EH (cell line): ENCODE results near the gene CARD8.
"Not testable (repeated sequence)": the region's sequence is repeated elsewhere in the genome, so short reads cannot be mapped to it uniquely, and the experiment has no call there.

Experiments used
- DNase-seq: peaks from one replicate; pipeline ENCODE4 v3.0.0-alpha.2; 2015; ENCODE audit warnings: low read depth

The CARD8 gene

DNA sequence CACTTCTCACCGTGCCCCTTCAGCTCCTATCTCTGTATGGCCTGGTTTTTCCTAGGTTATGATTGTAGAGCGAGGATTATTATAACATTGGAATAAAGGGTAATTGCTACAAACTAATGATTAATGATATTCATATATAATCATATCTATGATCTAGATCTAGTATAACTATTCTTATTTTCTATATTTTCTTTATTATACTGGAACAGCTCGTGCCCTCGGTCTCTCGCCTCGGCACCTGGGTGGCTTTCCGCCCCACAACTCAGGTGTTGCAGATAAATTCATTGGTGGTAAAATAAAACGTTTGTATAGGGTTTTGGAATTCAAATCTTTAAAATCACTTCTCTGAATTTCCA, 4.6 kb upstream of the CARD8 start:
- DNase-seq = not testable (repeated sequence)

DNA sequence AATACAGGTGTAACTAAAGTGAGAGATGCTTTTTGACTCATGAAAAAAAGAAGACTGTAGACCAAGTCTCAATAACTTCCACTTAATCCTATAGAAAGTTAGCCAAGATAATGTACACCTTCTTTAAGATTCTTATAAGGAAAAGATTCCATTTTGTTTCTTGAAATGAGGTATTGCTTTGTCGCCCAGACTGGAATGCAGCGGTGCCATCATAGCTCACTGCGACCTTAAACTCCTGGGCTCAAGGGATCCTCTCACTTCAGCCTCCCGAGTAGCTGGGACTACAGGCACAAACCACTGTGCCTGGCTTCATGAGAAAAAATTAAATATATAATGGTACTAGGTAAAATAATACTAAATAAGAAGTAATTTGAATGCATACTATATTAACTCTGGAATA, 3.3 kb upstream of the CARD8 start:
- not testable (repeated sequence) for DNase-seq

DNA sequence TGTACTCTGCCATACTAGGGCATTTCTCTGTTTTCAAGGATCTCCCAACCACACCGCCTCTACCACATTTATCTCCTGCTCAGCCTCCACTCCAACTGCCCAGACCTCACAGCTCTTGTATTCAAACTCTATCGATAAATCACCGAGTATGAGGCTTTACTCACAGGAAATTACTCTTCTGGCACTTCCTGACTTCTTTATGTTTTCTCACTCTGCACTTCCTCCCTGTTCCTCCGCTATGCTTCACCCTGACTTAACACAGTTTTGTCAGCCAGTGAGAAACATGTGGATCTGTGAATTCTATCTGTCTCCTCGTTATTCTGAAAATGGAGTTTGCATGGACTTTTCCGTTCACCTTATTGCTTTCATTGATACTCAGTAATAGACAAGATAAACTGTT, 2.6 kb upstream of the CARD8 start:
- DNase-seq = peak; percentile 34

DNA sequence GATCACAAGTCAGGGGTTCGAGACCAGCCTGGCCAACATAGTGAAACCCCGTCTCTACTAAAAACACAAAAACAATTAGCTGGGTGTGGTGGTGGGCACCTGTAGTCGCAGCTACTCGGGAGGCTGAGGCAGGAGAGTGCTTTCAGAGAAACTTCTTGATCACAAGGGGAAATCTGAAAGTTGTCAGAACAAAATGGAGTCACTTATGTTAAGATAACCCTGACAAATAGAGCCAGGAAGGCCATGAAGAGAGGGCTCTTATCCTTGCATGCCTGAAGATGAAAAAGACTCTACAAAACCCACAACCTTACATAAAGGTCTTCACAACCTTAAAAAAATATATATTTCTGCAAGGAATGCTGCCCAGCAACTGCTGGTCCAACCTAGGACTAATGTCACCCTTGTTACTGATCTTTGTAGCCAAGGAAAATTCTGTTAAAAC, 1.2 kb downstream of the CARD8 start:
- no peak for DNase-seq

DNA sequence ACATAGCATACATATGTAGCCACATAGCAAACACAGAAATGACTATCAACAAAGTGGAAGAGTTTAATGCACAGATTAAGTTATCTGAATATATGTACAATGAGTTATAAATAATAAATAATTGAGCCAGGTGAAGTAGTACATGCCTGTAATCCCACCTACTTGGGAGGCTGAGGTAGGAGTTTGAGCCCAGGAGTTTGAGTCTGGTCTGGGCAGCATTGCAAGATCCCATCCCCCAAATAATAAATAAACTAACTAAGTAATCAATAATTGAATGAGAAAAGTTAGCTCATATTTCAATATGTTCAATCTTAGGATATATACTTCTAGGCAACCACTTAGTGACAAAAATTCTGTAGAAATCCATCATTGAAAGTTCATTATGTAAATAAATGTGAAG, 1.7 kb downstream of the CARD8 start:
- DNase-seq = no peak

DNA sequence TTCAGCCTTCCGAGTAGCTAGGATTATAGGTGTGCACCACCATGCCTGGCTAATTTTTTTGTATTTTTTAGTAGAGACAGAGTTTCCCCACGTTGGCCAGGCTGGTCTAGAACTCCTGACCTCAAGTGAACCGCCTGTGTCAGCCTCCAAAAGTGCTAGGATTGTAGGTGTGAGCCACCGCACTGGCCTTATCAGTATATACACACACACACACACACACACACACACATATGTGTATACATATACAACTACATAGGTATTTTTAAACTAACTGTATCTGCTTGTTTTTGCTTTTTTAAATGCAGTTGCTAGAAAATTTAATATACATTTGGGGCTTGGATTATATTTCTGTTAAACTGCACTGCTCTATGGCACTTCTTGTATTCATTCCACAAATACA, 3.1 kb downstream of the CARD8 start:
- no peak for DNase-seq

DNA sequence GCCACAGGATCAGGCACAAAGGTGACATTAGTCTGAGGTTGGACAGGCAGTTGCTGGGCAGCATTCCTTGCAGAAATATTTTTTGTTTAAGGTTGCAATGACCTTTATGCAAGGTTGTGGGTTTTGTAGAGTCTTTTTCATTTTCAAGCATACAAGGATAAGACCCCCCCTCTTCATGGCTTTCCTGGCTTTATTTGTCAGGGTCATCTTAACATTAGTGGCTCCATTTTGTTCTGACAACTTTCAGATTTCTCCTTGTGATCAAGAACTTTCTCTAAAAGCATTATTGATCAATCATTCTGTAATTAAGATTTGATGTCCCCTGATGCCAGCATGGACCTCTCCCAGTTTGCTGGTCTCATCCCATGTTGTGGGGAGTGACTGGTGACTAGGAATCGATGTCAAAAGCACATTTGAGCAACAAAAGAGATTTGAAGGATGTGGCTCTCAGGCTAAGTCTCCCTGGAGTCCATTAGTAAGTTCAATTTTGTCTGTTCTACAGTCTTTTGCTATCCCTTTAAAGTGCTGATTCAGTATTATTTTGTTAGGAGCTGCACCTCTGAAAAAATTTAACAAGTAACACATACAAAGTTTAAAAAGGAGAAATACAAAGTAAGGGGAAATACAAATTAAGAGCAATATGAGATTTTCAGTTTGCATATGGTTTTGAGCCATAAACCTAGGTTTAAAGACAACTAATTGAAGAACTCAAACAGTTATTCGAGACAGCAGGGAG, 5.3 kb downstream of the CARD8 start:
- DNase-seq = no peak

DNA sequence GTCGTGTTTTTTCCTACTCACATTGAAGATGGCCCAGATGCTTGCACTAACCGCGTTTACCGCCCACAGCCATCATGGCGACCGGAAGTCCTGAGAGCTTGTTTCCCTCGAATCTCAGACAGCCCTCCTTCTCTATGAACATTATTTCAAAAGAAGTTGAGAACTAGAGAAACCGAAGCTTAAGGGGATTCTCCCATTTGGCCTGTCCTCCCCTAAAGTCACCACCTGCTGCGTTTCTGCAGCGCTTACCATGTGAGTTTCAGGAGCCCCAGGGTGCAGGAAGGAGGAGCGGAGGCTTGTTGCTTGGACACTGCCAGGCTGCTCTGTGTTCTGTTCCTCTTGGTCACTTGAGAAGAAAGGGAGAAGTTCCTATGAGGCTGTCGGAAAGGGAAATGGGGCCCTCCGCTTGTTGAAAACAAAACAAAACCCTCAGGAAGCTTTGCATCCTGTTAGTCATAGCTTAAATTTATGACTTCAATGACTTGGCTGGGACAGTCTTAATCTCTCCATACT, 6.2 kb downstream of the CARD8 start:
- DNase-seq = no peak

DNA sequence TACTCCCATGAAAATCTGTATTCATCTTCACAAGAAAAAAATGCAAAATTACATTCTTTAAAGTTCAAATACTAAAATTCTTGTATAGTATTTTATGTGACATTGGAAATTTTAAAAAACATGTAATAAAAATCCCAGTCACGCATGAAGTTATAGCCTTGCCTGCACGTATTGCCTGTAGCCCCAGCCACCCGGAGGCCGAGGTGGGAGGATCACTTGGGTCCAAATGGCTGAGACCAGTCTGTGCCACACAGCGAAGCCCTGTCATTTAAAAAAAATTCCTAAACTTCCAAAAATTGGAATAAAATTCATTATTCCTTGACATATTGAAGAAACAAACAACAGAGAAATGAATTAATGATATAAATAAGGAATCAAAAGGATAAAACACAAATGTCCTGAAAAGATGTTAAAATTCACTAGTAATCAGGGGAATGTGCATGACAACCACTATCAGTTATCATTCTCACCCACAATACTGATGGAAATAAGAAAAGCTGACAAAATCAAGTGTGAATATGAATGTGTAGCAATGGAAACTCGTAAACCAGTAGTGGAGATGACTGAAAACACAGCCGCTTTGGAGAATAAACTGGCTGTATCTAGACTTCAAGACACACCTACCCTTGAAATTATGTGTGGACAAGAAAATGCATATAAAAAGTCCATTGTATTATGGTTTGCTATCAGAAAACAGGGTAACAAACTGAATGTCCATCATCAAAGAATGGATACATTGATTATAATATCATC, 7.5 kb downstream of the CARD8 start:
- DNase-seq = no peak

DNA sequence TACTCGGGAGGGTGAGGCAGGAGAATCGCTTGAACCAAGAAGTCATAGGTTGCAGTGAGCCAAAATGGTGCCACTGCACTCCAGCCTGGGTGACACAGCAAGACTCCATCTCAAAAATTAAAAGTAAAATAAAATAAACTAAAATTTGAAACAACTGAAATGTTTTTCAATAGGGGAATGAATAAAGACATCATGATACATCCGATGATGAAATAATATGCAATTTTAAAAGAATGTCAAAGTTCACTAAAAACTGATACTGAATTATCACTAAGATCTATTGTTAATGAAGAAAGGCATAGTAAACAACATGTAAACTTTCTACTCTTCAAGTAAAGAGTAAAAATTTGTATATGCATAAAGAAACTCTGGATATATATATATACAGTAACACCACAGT, 8.5 kb downstream of the CARD8 start:
- no peak for DNase-seq

DNA sequence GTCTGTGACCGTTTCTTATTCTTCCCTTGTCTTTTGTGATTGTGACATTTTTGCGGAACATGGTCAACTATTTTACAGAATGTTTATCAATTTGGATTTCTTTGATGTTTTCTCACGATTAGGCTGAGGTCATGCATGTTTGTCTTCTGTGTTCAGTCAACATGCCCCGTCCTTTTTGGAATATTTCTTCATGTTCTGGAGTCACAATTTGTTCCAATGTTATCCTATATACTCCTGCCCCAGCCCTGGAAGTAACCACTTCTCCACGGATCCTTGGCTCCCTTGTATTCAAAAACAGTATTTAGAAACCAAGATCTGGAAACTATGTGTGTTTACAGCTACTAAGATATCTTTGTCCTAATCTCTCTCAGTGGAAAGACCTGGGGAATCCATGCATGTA, 9.6 kb downstream of the CARD8 start:
- no peak for DNase-seq

DNA sequence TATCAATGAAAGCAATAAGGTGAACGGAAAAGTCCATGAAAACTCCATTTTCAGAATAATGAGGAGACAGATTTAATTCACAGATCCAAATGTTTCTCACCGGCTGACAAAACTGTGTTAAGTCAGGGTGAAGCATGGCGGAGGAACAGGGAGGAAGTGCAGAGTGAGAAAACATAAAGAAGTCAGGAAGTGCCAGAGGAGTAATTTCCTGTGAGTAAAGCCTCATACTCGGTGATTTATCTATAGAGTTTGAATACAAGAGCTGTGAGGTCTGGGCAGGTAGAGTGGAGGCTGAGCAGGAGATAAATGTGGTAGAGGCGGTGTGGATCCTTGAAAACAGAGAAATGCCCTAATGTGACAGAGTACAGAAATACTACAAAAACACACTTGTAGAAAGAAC, 11.4 kb downstream of the CARD8 start:
- DNase-seq = peak; percentile 9

DNA sequence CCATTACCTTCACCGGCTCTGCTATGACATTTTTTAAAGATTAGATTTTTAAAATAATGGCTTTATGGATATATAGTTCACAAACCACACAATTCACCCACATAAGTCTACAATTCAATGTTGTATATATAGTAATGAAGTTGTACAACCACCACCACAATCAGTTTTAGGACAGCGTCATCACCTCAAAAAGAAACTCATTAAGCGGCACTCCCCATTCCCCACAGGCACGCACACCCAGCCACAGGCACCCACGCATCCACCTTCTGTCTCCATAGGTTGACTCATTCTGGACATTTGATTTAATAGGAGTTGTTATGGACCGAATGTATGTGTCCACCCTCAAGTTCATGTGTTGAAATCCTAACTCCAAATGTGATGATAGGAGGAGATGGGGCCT, 13.9 kb downstream of the CARD8 start:
- DNase-seq = not testable (repeated sequence)

DNA sequence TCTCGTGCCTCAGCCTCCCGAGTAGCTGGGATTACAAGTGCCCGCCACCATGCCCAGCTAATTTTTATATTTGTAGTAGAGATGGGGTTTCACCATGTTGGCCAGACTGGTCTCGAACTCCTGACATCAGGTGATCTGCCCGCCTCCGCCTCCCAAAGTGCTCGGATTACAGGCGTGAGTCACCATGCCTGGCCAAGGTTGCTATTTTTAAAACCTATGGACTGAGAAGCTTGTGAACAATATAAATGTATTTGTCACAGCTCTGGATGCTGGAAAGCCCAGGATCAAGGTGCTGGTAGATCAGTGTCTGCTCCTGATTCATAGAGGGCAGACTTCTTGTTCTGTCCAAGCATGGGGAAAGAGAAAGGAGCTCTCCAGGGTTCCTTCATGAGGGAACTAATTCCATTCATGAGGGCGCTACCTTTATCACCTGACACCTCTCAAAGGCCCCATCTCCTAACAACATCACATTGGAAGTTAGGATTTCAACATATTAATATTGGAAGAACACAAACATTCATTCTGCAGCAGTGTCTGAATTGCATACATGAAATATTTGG, 16.1 kb downstream of the CARD8 start:
- DNase-seq = peak; percentile 39

DNA sequence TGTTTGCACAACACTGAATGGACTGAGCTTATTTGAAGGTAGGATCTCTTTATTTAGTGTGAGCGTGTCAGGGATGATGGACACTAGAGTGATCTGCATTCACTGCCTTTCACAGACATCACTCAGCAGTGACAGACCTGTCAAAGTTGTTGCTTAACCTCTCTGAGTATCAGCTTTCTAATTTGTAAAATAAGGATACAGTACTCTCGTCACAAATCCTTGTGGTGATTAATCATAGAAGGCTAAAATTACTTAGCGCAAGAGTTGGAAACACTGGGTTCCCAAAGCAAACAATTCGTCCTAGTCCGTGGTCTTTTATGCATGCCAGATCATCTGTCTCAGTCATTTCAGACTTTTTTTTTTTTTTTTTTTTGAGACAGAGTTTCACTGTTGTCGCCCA, 16.6 kb downstream of the CARD8 start:
- no peak for DNase-seq

DNA sequence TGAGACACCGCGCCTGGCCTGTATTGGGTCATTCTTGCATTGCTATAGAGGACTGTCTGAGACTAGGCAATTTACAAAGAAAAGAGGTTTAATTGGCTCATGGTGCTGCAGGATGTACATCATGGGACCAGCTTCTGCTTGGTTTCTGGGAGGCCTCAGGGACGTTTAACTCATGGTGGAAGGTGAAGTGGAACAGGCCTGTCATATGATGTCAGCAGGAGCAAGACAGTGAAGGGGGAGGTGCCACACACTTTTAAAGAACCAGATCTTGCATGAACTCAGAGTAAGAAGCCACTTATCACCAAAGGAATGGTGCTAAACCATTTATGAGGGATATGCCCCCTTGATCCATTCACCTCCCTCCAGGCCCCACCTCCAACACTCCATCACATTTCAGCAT, 18.7 kb downstream of the CARD8 start:
- DNase-seq = no peak

DNA sequence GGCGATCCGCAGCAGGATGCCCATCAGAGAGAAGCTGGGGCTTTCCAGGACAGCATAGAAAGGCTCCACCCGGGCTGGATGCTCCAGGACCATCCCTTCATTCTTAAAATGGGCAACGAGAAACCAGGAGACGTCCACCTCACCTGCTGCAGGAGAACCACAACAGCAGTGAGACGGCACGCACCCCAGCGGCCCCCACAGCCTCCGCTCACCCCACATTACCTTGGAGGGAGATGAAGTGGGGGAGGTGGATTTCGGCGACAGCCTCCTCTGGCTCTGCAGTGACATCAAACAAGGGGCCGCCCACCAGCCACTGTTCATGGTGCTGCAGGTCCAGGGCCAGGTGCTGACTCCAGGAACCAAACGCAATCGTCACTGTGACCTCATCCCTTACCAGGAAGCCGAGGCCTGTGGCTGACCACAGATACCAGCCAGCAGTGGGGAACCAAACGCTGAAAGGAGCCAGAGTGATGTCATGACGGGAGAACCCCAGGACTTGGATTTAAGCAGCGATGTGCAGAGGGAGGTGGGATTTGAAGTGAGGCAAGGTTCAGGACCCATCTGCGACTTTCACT, 25.1 kb downstream of the CARD8 start:
- DNase-seq = no peak

DNA sequence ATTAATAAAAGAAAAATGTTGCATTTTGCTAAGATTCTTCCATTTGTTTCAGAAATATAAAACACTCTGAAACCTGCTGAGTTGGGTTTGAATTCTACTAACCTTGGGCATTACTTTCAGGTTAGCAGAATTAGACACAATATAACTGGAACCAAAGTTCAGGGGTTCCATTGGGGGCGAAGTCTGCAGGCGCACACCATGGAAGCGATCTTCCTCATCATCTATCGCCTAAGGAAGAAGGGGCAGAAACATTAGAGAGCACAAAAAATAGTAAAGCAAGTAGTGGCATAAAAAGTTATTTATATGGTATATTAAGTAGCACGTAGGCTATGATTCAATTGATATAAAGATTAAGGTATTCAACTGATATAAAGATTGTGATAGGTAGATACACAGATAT, 34.1 kb downstream of the CARD8 start:
- no peak for DNase-seq

DNA sequence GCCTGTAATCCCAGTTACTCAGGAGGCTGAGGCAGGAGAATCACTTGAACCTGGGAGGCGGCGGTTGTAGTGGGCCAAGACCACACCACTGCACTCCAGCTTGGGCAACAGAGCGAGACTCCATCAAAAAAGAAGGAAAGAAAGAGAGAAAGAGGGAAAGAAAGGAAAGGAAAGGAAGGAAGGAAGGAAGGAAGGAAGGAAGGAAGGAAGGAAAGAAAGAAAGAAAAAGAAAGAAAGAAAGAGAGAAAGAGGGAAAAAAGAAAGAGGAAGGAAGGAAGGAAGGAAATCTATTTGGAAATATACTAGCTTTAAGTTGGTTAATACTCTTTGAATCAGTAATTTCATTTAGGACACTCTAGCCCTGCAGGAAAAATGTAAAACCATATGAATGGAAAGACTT, 34.9 kb downstream of the CARD8 start:
- not testable (repeated sequence) for DNase-seq

DNA sequence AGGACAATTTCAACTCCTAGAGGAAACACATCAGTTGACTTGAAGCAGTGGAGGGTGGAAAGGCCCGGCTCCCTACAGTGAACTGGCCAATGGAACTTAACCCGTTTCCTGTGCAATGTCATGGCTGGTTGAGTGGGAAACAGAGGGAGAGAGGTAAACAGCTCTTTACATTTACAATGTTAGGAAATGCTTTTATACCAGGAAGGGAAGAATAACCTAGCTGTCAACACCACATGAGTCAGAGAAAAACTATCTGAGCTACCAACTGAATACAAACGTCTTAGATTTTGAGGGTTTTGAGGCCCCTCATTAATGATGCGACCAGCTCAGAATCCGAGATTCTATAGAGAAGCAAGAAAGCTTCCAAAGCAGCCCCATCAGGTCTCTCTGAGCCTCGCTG, 36.7 kb downstream of the CARD8 start:
- peak; percentile 15 for DNase-seq

DNA sequence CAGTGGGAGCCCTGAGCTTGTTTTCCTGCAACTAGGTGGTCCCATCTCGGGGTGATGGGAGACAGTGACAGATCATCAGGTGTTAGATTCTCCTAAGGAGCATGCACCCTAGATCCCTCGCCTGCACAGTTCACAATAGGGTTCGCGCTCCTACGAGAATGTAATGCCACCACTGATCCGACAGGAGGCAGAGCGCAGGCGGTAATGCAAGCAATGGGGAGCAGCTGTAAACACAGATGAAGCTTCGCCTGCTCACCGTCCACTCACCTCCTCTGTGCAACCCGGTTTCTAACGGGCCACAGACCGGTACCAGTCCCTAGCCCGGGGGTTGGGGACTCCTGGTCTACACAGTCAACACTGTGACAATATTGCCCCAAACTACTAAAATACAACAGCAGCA, 38.8 kb downstream of the CARD8 start:
- DNase-seq = no peak

DNA sequence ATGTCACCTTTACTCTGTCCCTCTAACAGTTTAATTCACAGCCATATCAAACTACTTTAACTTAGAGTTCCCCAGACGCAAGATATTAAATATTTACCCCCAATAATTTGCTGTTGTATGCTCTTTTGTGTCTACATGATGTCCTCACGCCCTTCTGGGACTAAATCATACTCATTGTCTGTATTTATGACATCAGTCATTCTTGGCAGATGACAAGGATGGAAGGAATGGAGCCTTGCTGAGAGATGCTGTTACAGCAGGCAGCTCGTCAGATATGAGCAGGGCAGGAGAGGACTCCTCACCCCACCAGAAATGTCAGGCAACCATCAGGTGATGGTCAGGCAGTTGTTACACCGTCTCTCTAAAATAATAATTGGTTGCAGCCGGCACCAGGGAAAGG, 41.8 kb downstream of the CARD8 start:
- no peak for DNase-seq

DNA sequence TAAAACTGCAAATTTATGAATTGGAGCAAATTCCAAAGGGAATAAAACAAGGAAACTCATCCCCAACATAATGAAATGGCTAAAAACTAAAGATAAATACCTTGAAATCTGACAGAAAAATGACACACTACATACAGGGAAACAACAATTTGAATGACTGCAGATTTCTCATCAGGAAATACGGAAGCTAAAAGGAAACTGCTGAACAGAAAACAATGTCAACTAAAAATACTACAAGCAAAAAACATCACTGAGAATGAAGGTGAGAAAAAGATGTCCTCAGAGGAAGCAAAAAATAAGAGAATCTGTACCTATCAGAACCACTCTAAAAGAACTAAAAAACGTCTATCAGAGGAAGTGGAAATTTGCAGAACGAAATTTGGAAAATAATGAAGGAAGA, 45.7 kb downstream of the CARD8 start:
- no peak for DNase-seq
